ENCODE results near the gene MEF2B.
A peak's percentile ranks its signal among the peaks of the same experiment; 100 is the strongest.
"Not testable (repeated sequence)": the region's sequence is repeated elsewhere in the genome, so short reads cannot be mapped to it uniquely, and the experiment has no call there.

The MEF2B gene

GRCh38 chr19:19106056-19106551 is 64.0 kb downstream of the MEF2B start:
- peak overlapping the region; percentile 50 for H3K4me3 ChIP-seq (ENCODE audit: low read length)
- DNase-seq (ENCODE audit: low read depth): no peak
- TF ChIP-seq CTCF (conservative IDR thresholded peaks at IDR 0.05; ENCODE audit: low read depth, low read length): no peak

DNA sequence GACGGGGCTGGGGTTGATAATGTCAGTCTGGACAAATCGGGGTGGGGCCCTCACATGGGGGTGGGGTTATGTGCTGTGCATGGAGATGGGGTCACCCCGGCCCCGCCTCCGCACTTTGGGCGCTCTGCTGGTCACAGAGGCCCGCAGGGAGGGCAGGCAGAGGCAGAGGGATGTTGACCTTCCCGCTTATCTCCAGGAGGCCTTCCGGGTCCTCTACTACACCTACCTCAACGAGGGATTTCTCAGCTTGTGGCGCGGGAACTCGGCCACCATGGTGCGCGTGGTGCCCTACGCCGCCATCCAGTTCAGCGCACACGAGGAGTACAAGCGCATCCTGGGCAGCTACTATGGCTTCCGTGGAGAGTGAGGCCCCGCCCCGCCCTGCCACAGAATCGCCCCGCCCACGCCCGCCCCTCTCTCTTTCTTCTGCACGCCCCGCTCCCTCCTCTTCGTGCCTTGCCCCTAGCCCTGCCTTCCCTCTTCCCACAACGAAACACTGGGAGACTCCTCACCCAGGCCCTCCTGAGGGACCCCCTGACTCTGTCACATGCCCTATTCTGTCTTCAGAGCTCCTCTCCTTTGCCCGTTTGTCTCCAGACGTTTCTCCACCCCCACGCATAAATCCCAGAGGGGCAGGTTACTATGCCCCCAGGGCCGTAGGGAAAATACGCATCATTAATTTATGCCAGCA is 64.6 kb downstream of the MEF2B start:
- TF ChIP-seq CTCF (conservative IDR thresholded peaks at IDR 0.05; ENCODE audit: low read depth, low read length): no peak
- no peak for DNase-seq (ENCODE audit: low read depth)
- H3K4me3 ChIP-seq (ENCODE audit: low read length): peak overlapping the region; percentile 50

- DNase-seq (ENCODE audit: low read depth): no peak
- no peak overlapping the region for H3K4me3 ChIP-seq (ENCODE audit: low read length)
- no peak for TF ChIP-seq CTCF (conservative IDR thresholded peaks at IDR 0.05; ENCODE audit: low read depth, low read length)
Measured at GRCh38 chr19:19103167-19103566, 66.9 kb downstream of the MEF2B start.

- not testable (repeated sequence) for H3K4me3 ChIP-seq (ENCODE audit: low read length); DNase-seq (ENCODE audit: low read depth)
Measured at GRCh38 chr19:19102566-19102965, 67.5 kb downstream of the MEF2B start.

DNA sequence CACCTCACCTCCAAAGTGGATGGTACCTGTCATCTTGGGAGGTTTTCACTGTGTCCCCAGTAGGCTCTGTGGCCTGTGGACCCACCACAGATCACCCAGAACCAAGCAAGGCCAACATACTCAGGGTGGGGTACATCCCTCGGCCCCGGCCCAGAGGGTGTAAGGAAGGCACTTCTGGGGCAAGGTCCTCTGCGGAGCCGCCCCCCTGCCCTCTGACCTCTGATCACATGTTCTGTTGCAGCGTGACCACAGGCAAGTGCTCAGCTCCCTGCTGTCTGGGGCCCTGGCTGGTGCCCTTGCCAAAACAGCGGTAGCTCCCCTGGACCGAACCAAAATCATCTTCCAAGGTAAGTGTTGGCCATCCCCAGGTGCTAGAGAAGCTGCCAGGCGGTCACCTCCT is 68.5 kb downstream of the MEF2B start:
- TF ChIP-seq CTCF (conservative IDR thresholded peaks at IDR 0.05; ENCODE audit: low read depth, low read length): no peak
- DNase-seq (ENCODE audit: low read depth): no peak
- no peak overlapping the region for H3K4me3 ChIP-seq (ENCODE audit: low read length)

DNA sequence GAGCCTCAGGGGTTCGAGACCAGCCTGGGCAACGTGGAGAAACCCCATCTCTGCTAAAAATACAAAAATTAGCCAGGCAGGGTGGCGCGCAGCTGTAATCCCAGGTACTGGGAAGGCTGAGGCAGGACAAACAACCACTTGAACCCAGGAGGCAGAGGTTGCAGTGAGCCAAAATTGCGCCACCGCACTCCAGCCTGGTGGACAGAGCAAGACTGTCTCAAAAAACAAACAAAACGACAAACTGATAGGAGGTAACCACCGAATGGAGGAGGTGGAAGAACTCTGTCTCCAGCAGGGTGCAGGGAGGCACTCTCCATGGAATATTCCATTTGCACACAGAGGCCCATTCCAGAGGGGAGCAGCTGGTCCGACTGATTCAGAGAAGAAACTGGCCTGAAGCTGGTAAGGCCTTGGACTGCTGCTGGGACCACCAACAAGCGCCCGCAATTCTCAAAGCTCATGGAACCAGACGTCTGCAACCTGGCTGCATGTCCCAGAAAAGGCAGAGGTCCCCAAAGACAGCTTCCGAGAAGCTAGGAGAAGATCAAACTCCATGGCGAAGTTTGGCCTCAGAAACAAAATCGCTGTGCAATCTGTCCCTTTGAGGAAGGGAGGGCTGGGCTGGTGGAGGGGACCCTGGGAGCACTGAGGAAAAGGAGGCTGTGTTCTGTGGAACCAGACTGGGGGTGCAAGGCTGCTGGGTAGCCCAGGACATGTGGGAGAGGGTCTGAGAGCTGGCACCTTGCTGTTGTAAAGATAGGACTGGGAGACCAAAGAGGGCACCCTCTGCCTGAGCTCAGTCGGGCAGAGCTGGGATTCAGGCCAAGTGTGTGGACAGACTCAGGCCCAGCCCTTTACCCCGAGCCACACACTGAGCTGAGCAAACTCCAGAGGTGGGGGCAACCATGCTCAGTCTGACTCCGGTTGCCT is 71.1 kb downstream of the MEF2B start:
- H3K4me3 ChIP-seq (ENCODE audit: low read length): no peak overlapping the region
- no peak for TF ChIP-seq CTCF (conservative IDR thresholded peaks at IDR 0.05; ENCODE audit: low read depth, low read length)
- no peak for DNase-seq (ENCODE audit: low read depth)

DNA sequence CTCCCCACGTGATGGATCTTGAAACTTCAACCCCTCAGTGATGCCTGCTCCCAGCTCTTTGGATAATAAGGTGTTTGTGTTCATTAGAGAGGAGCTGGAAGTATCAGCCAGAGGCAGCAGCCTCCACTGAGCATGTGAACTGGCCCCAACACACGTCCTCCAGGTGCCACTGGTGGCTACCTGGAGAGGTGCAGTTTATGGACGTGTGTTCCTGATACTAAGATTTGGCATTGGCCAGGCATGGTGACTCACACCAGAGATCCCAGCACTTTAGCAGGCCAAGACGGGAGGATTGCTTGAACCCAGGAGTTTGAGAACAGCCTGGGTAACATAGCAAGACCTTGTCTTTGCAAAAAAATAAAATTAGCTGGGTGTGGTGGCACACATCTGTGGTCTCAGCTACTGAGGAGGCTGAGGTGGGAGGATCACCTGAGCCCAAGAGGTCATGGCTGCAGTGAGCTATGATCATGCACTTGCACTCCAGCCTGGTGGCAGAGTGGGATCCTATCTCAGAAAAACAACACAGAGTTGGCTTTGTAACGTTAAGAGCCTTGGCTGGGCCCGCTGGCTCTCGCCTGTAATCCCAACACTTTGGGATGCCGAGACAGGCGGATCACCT is 71.9 kb downstream of the MEF2B start:
- TF ChIP-seq CTCF (conservative IDR thresholded peaks at IDR 0.05; ENCODE audit: low read depth, low read length): no peak
- no peak for DNase-seq (ENCODE audit: low read depth)
- H3K4me3 ChIP-seq (ENCODE audit: low read length): no peak overlapping the region

Data from retinal pigment epithelial cell (primary cell).